K562 (cell line): Measurements from ENCODE around the gene ZNF668. TPM values are rescaled to one million over a fixed set of nuclear protein-coding genes. Genes with fewer than 3 reads are reported as not detected.

Experiments used
- BACH1 ChIP-seq: fragments of 200-800 bp; sonication (Bioruptor generic); IDR thresholded peaks from 2 replicates; pipeline ENCODE4 v1.6.1; 2016; ENCODE audit warnings: missing genetic modification characterization, missing compliant biosample characterization
- CBFB ChIP-seq: sonication (generic); formaldehyde crosslinking; IDR thresholded peaks from 2 replicates; pipeline ENCODE4 v1.4.0; 2020; ENCODE audit warnings: mild to moderate bottlenecking, missing genetic modification reagents
- CREM ChIP-seq: IDR thresholded peaks from 2 replicates; pipeline ENCODE4 v1.6.1; 2014; ENCODE audit warnings: antibody characterized with exemption, low read depth
- EGR1 ChIP-seq: fragments of 450-650 bp; conservative IDR thresholded peaks from 2 replicates; pipeline ENCODE4 v1.6.1; 2017; ENCODE audit warnings: mild to moderate bottlenecking
- ELF1 ChIP-seq: fragments of 200-800 bp; sonication (Bioruptor generic); IDR thresholded peaks from 2 replicates; pipeline ENCODE4 v1.6.1; 2016; ENCODE audit warnings: missing genetic modification characterization, missing compliant biosample characterization
- ETV1 ChIP-seq: fragments of 450-650 bp; conservative IDR thresholded peaks from 2 replicates; pipeline ENCODE4 v1.6.1; 2016; ENCODE audit warnings: missing genetic modification characterization, control low read depth, low read depth, missing compliant biosample characterization
- FOSL1 ChIP-seq: fragments of 200-800 bp; sonication (Bioruptor generic); conservative IDR thresholded peaks from 2 replicates; pipeline ENCODE4 v1.6.1; 2016; ENCODE audit warnings: missing genetic modification characterization, missing compliant biosample characterization
- GATAD2B ChIP-seq: fragments of 450-650 bp; IDR thresholded peaks from 2 replicates; pipeline ENCODE4 v1.6.1; 2017; ENCODE audit warnings: mild to moderate bottlenecking, borderline replicate concordance
- HES1 ChIP-seq: fragments of 450-650 bp; IDR thresholded peaks from 2 replicates; pipeline ENCODE4 v1.6.1; 2016; ENCODE audit warnings: low read depth, mild to moderate bottlenecking, moderate library complexity
- MEF2A ChIP-seq: IDR thresholded peaks from 2 replicates; pipeline ENCODE4 v1.6.1; 2011; ENCODE audit warnings: low read depth, mild to moderate bottlenecking, low read length, moderate library complexity; ENCODE audit not compliant: control insufficient read depth
- MIER1 ChIP-seq: fragments of 450-650 bp; IDR thresholded peaks from 2 replicates; pipeline ENCODE4 v1.6.1; 2016; ENCODE audit warnings: antibody characterized with exemption, mild to moderate bottlenecking, low read depth
- RAD51 ChIP-seq: fragments of 450-650 bp; IDR thresholded peaks from 2 replicates; pipeline ENCODE4 v1.7.1; 2016; ENCODE audit warnings: low read depth, mild to moderate bottlenecking, borderline replicate concordance
- SMARCA4 ChIP-seq: fragments of 450-650 bp; IDR thresholded peaks from 2 replicates; pipeline ENCODE4 v1.6.1; 2016
- TRIM25 ChIP-seq: fragments of 450-650 bp; IDR thresholded peaks from 2 replicates; pipeline ENCODE4 v1.7.0; 2016; ENCODE audit warnings: borderline replicate concordance
- TRIM28 ChIP-seq: fragments of 450-650 bp; IDR thresholded peaks from 2 replicates; pipeline ENCODE4 v1.6.1; 2017
- ZNF224 ChIP-seq: sonication (generic); formaldehyde crosslinking; IDR thresholded peaks from 2 replicates; pipeline ENCODE4 v1.8.0; 2022; ENCODE audit warnings: mild to moderate bottlenecking, missing genetic modification reagents
- polyA plus RNA-seq, 8 experiments: library from polyadenylated mRNA; depleted of rRNA in 4 of 8; stranded (reverse) in 5 of 8; unstranded in 3 of 8; fragments of >200 nt; fragmentation: Nextera tagmentation in 2 of 8; fragmentation: Illumina TruSeq in 1 of 8; extraction: Ambion mirVana in 2 of 8; extraction: Trizol in 1 of 8; gene quantifications; 2 replicates each; pipeline versions ENCODE4 v1.2.1 to v1.2.3, GENCODE V29; 2011 to 2014; ENCODE audit warnings: inconsistent platforms in 1 of 8, missing spikeins in 1 of 8
- total RNA-seq, 7 experiments: library from RNA; depleted of rRNA in 6 of 7; stranded (reverse); fragments of >200 nt in 6 of 7; fragmentation: Illumina TruSeq in 2 of 7; extraction: Trizol in 2 of 7; gene quantifications; 2 replicates each; pipeline versions ENCODE4 v1.2.1 to v1.2.3, GENCODE V29; 2011 to 2021; ENCODE audit warnings: low replicate concordance in 1 of 7
- TF ChIP-seq, protein P1 (sequence below): sonication (generic); formaldehyde crosslinking; IDR thresholded peaks from 2 replicates; pipeline ENCODE4 v1.8.0; 2022; ENCODE audit warnings: missing genetic modification reagents, mild to moderate bottlenecking, borderline replicate concordance
- TF ChIP-seq, protein P2 (sequence below): IDR thresholded peaks from 2 replicates; pipeline ENCODE4 v1.6.1; 2014; ENCODE audit warnings: antibody characterized with exemption
- TF ChIP-seq, protein P3 (sequence below): sonication (generic); formaldehyde crosslinking; IDR thresholded peaks from 2 replicates; pipeline ENCODE4 v1.9.0; 2022; ENCODE audit warnings: mild to moderate bottlenecking, missing genetic modification reagents

The ZNF668 gene
- total and polyA plus RNA-seq, 9 of the 15 experiments (the other 6 are each of a cell fraction or from before 2014, with no cell fraction given): 0.04 to 15.3 (median 3.8) TPM; not detected in 1

DNA sequence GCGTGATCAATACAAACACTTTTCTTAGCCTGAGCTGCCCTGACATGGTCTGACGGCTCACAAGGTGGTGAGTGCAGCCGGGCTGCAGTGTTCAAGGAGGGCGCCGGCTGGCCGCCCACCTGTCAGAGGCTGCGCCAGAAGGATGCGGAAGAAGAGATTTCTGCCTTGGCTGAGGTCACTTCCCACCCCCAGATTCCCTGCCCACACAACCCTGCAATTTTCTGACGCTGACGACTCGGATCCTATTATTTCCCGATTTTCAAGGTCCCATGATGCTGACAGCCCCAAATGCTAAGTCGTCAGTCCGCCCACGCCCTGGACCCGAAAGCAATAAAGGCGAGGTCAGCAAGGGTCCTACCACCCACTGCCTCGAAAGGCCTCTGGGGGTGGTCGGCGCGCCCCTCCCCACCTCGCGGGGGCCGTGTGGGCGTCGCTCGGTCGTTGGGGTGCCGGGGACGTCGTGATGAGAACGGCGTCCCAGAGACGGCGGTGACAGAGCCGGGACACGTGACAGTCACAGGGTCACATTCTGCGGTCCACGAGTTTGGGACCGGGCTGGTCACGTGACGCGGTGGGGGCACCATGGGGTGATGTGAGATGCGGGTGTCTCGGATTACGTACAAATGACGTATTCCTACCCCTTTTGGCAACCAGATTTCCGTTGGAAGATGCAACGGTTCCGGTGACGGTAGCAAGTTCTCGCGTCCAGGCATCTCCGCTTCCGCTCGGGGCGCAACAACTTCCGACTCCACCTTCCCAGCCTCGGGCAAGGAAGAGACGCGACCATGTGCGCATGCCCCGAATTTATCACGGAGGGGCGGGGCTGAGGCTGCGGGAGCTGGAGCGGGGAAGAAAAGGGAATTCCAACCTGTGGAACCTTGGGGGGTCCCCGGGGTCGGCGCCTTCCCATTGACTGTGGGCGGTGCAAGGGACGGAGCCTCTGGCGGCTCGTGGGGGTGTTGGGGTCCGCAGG lies 41.0 kb downstream of the ZNF668 start, which contains the start of gene STX4 (continued):
- TF ChIP-seq MIER1 (no peak), ZNF224 (CRISPR knock-in tag) (0 out of 2 replicates have a peak, but pooled peaks have one; percentile 49), SMARCA4 (peak; percentile 29; the same call in 1 of the 2 replicates), BACH1 (tag) (no peak), ETV1 (tag) (peak; percentile 87), EGR1 (peak; percentile 99), ELF1 (tag) (peak; percentile 78), CBFB (CRISPR knock-in tag) (peak; percentile 94), CREM (peak; percentile 99), MEF2A (peak; percentile 58; the same call in 1 of the 2 replicates), TRIM28 (peak; percentile 66; the same call in 1 of the 2 replicates), HES1 (peak; percentile 85), FOSL1 (tag) (peak; percentile 47; the same call in 1 of the 2 replicates), GATAD2B (no peak; the same call in 1 of the 2 replicates), RAD51 (peak; percentile 99), TRIM25 (no peak)
- TF ChIP-seq, protein P1, sequence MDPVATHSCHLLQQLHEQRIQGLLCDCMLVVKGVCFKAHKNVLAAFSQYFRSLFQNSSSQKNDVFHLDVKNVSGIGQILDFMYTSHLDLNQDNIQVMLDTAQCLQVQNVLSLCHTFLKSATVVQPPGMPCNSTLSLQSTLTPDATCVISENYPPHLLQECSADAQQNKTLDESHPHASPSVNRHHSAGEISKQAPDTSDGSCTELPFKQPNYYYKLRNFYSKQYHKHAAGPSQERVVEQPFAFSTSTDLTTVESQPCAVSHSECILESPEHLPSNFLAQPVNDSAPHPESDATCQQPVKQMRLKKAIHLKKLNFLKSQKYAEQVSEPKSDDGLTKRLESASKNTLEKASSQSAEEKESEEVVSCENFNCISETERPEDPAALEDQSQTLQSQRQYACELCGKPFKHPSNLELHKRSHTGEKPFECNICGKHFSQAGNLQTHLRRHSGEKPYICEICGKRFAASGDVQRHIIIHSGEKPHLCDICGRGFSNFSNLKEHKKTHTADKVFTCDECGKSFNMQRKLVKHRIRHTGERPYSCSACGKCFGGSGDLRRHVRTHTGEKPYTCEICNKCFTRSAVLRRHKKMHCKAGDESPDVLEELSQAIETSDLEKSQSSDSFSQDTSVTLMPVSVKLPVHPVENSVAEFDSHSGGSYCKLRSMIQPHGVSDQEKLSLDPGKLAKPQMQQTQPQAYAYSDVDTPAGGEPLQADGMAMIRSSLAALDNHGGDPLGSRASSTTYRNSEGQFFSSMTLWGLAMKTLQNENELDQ: no peak
- TF ChIP-seq, protein P2, sequence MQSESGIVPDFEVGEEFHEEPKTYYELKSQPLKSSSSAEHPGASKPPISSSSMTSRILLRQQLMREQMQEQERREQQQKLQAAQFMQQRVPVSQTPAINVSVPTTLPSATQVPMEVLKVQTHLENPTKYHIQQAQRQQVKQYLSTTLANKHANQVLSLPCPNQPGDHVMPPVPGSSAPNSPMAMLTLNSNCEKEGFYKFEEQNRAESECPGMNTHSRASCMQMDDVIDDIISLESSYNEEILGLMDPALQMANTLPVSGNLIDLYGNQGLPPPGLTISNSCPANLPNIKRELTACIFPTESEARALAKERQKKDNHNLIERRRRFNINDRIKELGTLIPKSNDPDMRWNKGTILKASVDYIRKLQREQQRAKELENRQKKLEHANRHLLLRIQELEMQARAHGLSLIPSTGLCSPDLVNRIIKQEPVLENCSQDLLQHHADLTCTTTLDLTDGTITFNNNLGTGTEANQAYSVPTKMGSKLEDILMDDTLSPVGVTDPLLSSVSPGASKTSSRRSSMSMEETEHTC: peak; percentile 98
- TF ChIP-seq, protein P3, sequence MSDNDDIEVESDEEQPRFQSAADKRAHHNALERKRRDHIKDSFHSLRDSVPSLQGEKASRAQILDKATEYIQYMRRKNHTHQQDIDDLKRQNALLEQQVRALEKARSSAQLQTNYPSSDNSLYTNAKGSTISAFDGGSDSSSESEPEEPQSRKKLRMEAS (CRISPR knock-in tag): peak; percentile 99
